NCI-H146 treated with DMSO at 0.1 percent for 48 hours (cell line): ENCODE results near the gene HEXB.
"Not testable (repeated sequence)": the region's sequence is repeated elsewhere in the genome, so short reads cannot be mapped to it uniquely, and the experiment has no call there.

ENCODE experiments used
- DNase-seq: peaks from one replicate; lab custom pipeline; 2025; ENCODE audit not compliant: unreplicated experiment; lab: John Stamatoyannopoulos, UW

Gene HEXB

GRCh38 chr5:74725331-74725730 lies 40.3 kb downstream of the HEXB start:
- DNase-seq = no peak

DNA sequence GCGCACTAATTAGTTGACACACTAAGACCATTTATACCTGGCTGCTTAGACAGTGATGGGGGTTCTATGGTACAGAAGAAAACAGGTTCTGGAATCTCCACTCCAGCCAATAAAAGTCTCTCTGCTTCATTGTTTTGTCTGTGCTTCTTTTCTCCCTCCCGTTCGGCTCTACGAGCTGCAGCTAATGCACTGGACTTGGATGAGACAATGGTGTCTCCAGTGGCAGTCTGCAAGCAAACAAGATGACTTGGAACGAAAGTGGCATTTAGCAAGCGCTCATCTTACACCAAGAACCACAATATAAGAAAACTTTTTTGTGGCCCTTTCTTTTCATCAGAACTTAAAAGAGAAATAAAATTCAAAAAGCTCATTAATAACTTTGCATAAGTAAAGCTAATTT lies 51.7 kb downstream of the HEXB start:
- DNase-seq = no peak

- no peak for DNase-seq
These were observed 53.4 kb downstream of the HEXB start for GRCh38 chr5:74738406-74738805.

- not testable (repeated sequence) for DNase-seq
These were observed 63.7 kb downstream of the HEXB start for GRCh38 chr5:74748742-74749141.

DNA sequence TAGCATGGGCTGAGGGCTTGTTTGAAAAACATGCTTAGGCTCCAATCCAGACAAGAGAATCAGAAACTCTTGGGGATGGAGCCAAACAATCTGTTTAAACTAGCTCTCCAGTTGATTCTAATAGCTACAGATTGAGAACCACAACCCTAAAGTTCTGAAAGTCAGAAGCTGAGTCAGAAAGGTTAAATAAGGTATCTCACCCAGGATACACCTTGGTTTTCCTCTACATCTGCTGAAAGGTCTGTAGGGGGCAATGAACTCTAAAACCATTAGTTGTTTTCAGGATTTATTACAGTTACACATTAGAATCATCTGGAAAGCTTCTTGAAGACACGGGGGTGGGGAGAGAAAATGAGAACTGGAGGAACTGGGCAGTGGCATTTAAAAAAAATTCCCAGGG lies 76.2 kb downstream of the HEXB start:
- DNase-seq = no peak

GRCh38 chr5:74762599-74762998 lies 77.6 kb downstream of the HEXB start:
- DNase-seq = no peak

GRCh38 chr5:74763504-74763903 lies 78.5 kb downstream of the HEXB start:
- DNase-seq = no peak

DNA sequence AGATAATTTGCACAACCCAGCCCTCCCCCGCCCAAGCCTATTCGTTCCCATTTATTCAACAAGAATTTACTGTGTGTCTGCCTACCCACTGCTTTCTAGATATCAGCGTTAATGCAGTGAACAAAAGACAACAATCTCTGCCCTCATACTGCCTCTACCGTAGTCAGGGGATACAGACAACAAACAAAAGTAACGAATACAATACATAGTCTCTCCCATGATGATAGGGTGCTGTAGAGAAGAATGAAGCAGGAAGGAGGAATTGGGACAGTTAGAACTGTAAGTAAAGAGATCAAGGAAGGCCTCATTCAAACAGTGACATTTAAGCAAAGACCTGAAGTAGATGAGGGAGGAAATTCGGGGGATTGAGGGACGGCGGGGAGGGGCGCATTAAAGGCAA lies 80.2 kb downstream of the HEXB start:
- DNase-seq = no peak

GRCh38 chr5:74765929-74766328 lies 80.9 kb downstream of the HEXB start:
- DNase-seq = no peak

GRCh38 chr5:74766418-74766848 lies 81.4 kb downstream of the HEXB start:
- no peak for DNase-seq

- peak; percentile 76 for DNase-seq
These were observed 82.0 kb downstream of the HEXB start, which contains the start of the genes GFM2 and NSA2 for GRCh38 chr5:74766849-74767578. TSS of gene GFM2 (minus strand) at chr5:74767117. CDS start at chr5:74763742, 3,375 bp downstream. TSS of gene NSA2 (plus strand) at chr5:74767249. CDS start at chr5:74767361, 112 bp downstream.

DNA sequence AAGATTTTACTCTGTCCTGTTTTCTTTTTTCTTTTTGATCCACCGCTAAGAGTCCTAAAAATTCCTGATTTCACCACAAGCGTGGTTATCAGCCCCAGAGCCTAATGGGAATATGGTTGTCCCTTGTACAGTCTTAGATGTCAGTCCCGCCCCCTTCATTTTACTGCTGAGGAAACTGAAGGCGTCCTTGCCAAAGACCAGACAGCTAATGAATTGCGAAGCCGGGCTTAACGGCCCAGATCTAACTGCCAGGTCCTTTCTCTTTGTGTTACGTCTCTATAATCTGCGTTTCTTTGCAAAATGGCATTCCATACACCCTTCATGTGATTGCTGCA lies 82.5 kb downstream of the HEXB start:
- DNase-seq = no peak
